CD14-positive monocyte (primary cell): ENCODE results near the gene UGT1A5. TPM values are rescaled to one million over a fixed set of nuclear protein-coding genes. Genes with fewer than 3 reads are reported as not detected.

Experiments
- DNase-seq, 3 donors: peaks; one replicate each; pipeline ENCODE4 v3.0.0-alpha.2; 2011 to 2022
- H2AFZ ChIP-seq: 2 replicates; pipeline ENCODE4 v1.6.0; 2012; ENCODE audit warnings: mild to moderate bottlenecking, low read depth, low read length, inconsistent platforms; ENCODE audit not compliant: insufficient read depth, poor library complexity, severe bottlenecking
- H3K27ac ChIP-seq, 2 donors: 1 replicate in 1 of 2; 2 replicates in 1 of 2; pipeline ENCODE4 v1.5.1; 2012 to 2013; ENCODE audit warnings: low read length in 2 of 2, control low read depth in 1 of 2, inconsistent platforms in 1 of 2, low read depth in 1 of 2, mild to moderate bottlenecking in 1 of 2
- H3K27me3 ChIP-seq, 2 donors: one replicate each; pipeline versions ENCODE4 v1.6.0 to v1.6.1; 2011 to 2013; ENCODE audit warnings: low read length in 2 of 2; ENCODE audit not compliant: control insufficient read depth in 2 of 2, insufficient read depth in 2 of 2
- H3K36me3 ChIP-seq, 2 donors: replicated peaks in 1 of 2; 1 replicate in 1 of 2; 2 replicates in 1 of 2; pipeline versions ENCODE4 v1.5.1 to v1.6.1; 2012 to 2013; ENCODE audit warnings: low read length in 2 of 2, control low read depth in 1 of 2, inconsistent platforms in 1 of 2, mild to moderate bottlenecking in 1 of 2; ENCODE audit not compliant: insufficient read depth in 2 of 2, control insufficient read depth in 1 of 2
- H3K4me1 ChIP-seq, 2 donors: 1 replicate in 1 of 2; 2 replicates in 1 of 2; pipeline versions ENCODE4 v1.5.1 to v1.6.1; 2012 to 2013; ENCODE audit warnings: low read length in 2 of 2, control low read depth in 1 of 2, inconsistent platforms in 1 of 2, mild to moderate bottlenecking in 1 of 2, moderate library complexity in 1 of 2; ENCODE audit not compliant: insufficient read depth in 2 of 2, control insufficient read depth in 1 of 2
- H3K4me2 ChIP-seq: replicated peaks from 2 replicates; pipeline ENCODE3; 2012; ENCODE audit warnings: low read length, moderate library complexity, mild to moderate bottlenecking; ENCODE audit not compliant: poor library complexity, severe bottlenecking; ENCODE audit errors: extremely low read depth
- H3K4me3 ChIP-seq, 3 experiments: fragments of 200-600 bp in 1 of 3; sonication (generic) in 1 of 3; replicated peaks in 1 of 3; 1 replicate in 2 of 3; 2 replicates in 1 of 3; pipeline ENCODE4 v1.5.1; 2011 to 2013; ENCODE audit warnings: low read length in 3 of 3, mild to moderate bottlenecking in 3 of 3, control low read depth in 2 of 3, low read depth in 2 of 3, inconsistent platforms in 1 of 3, moderate library complexity in 1 of 3
- H3K79me2 ChIP-seq: 2 replicates; pipeline ENCODE4 v1.6.0; 2012; ENCODE audit warnings: mild to moderate bottlenecking, control low read depth, inconsistent platforms, low read length, moderate library complexity; ENCODE audit not compliant: insufficient read depth
- H3K9ac ChIP-seq: 2 replicates; pipeline ENCODE4 v1.6.0; 2017; ENCODE audit warnings: low read length, mild to moderate bottlenecking; ENCODE audit not compliant: insufficient read depth, poor library complexity, severe bottlenecking
- H3K9me3 ChIP-seq, 2 donors: replicated peaks in 1 of 2; 1 replicate in 1 of 2; 2 replicates in 1 of 2; pipeline versions ENCODE4 v1.5.1 to v1.6.1; 2012 to 2013; ENCODE audit warnings: low read length in 2 of 2, control low read depth in 1 of 2; ENCODE audit not compliant: control insufficient read depth in 1 of 2, insufficient read depth in 1 of 2
- H4K20me1 ChIP-seq: 2 replicates; pipeline ENCODE4 v1.6.0; 2012; ENCODE audit warnings: mild to moderate bottlenecking, low read length, control low read depth, moderate library complexity; ENCODE audit not compliant: insufficient read depth
- H3K27ac Mint-ChIP-seq, 7 donors: one replicate each; pipeline ENCODE4 v1.8.0; 2020; ENCODE audit warnings: mild to moderate bottlenecking in 7 of 7, mixed read lengths in 7 of 7, moderate library complexity in 6 of 7, inconsistent platforms in 2 of 7
- H3K27me3 Mint-ChIP-seq, 3 donors: one replicate each; pipeline ENCODE4 v1.8.0; 2021 to 2022; ENCODE audit warnings: low read depth in 3 of 3, mild to moderate bottlenecking in 3 of 3, mixed read lengths in 3 of 3, moderate library complexity in 3 of 3, inconsistent platforms in 1 of 3
- H3K36me3 Mint-ChIP-seq, 2 donors: one replicate each; pipeline ENCODE4 v1.8.0; 2020; ENCODE audit warnings: mixed read lengths in 2 of 2, inconsistent platforms in 1 of 2, mild to moderate bottlenecking in 1 of 2
- H3K4me1 Mint-ChIP-seq: one replicate; pipeline ENCODE4 v1.8.0; 2020; ENCODE audit warnings: mild to moderate bottlenecking, mixed read lengths
- H3K4me3 Mint-ChIP-seq, 2 donors: one replicate each; pipeline ENCODE4 v1.8.0; 2020; ENCODE audit warnings: mild to moderate bottlenecking in 2 of 2, mixed read lengths in 2 of 2, moderate library complexity in 1 of 2
- H3K9me3 Mint-ChIP-seq, 7 donors: one replicate each; pipeline ENCODE4 v1.8.0; 2020 to 2022; ENCODE audit warnings: mixed read lengths in 7 of 7, mild to moderate bottlenecking in 6 of 7, moderate library complexity in 6 of 7, inconsistent platforms in 2 of 7
- CTCF ChIP-seq: fragments of 200-600 bp; IDR thresholded peaks from one replicate; pipeline ENCODE4 v1.8.0; 2022; ENCODE audit warnings: antibody characterized with exemption, mild to moderate bottlenecking
- WGBS: methylation state at CpG from one replicate; pipeline ENCODE4 v1.1.5; 2013; ENCODE audit warnings: missing lambda C conversion rate; ENCODE audit not compliant: insufficient coverage; 5-methylcytosine and 5-hydroxymethylcytosine counted together
- intact Hi-C, 2 donors: fragments of 100-400 bp; cut with micrococcal nuclease; formaldehyde crosslinking; loops; one replicate each; pipeline versions ENCODE4 v1.15.0 to v1.15.1; 2023
- polyA plus RNA-seq, 3 donors: library from polyadenylated mRNA; depleted of rRNA in 1 of 3; unstranded in 2 of 3; stranded (reverse) in 1 of 3; fragments of 300-500 nt in 2 of 3; fragments of >200 nt in 1 of 3; fragmentation: Illumina TruSeq in 2 of 3; gene quantifications; 1 replicate in 2 of 3; 2 replicates in 1 of 3; pipeline ENCODE4 v1.2.3, GENCODE V29; 2012 to 2021

UGT1A5 gene
- polyA plus RNA-seq, 3 donors = not detected

GRCh38 chr2:233740870-233741269, 28.2 kb downstream of the UGT1A5 start:
- Mint-ChIP-seq H3K4me3 (no peak overlapping the region), H3K36me3 (no peaks in the 10 kb centered on the region), H3K9me3 (peaks cover 0 to 4% (median 2%) of the 10 kb centered on the region in 7 donors), H3K27ac (no peak overlapping the region), H3K4me1 (no peaks in the 10 kb centered on the region), H3K27me3 (peaks cover 0 to 2% (median 1%) of the 10 kb centered on the region in 3 donors)
- H2AFZ ChIP-seq = no peak overlapping the region
- no peak for DNase-seq
- no peaks in the 10 kb centered on the region for H3K27me3 ChIP-seq
- H3K4me2 ChIP-seq = no peak overlapping the region
- H3K79me2 ChIP-seq = no peaks in the 10 kb centered on the region
- TF ChIP-seq CTCF = no peak
- intact Hi-C loops = no loop called here
- WGBS = 100% methylated on average over 1 of the region's 2 CpGs
- no peaks in the 10 kb centered on the region for H3K4me1 ChIP-seq
- no peak overlapping the region for H3K27ac ChIP-seq
- peaks cover 0 to 5% of the 10 kb centered on the region in 2 donors for H3K9me3 ChIP-seq
- H3K36me3 ChIP-seq = no peaks in the 10 kb centered on the region
- H3K9ac ChIP-seq = no peak overlapping the region
- H4K20me1 ChIP-seq = no peaks in the 10 kb centered on the region
- H3K4me3 ChIP-seq = no peak overlapping the region

- peaks cover 0 to 5% of the 10 kb centered on the region in 2 donors for H3K9me3 ChIP-seq
- H3K27me3 Mint-ChIP-seq = peaks cover 1 to 5% (median 1%) of the 10 kb centered on the region in 3 donors
- no peak for DNase-seq
- H3K4me3 ChIP-seq = no peak overlapping the region
- no peaks in the 10 kb centered on the region for H3K36me3 Mint-ChIP-seq
- no peaks in the 10 kb centered on the region for H4K20me1 ChIP-seq
- H3K79me2 ChIP-seq = no peaks in the 10 kb centered on the region
- intact Hi-C loops = no loop called here
- no peak overlapping the region for H3K9ac ChIP-seq
- no peak overlapping the region for H3K27ac ChIP-seq
- peaks cover 0 to 7% (median 2%) of the 10 kb centered on the region in 7 donors for H3K9me3 Mint-ChIP-seq
- no peaks in the 10 kb centered on the region for H3K36me3 ChIP-seq
- 97% methylated on average over 40 of the region's 46 CpGs for WGBS
- no peaks in the 10 kb centered on the region for H3K27me3 ChIP-seq
- H3K4me3 Mint-ChIP-seq = no peak overlapping the region
- H3K4me1 ChIP-seq = no peaks in the 10 kb centered on the region
- H2AFZ ChIP-seq = no peak overlapping the region
- no peak overlapping the region for H3K27ac Mint-ChIP-seq
- H3K4me1 Mint-ChIP-seq = no peaks in the 10 kb centered on the region
- no peak for TF ChIP-seq CTCF
- H3K4me2 ChIP-seq = no peak overlapping the region
Measured at GRCh38 chr2:233743464-233744259, 31.0 kb downstream of the UGT1A5 start.
